Naive B cell (primary cell): ENCODE results near the gene SLC25A33. TPM values are rescaled to one million over a fixed set of nuclear protein-coding genes. Genes with fewer than 3 reads are reported as not detected.

Experiments
- ATAC-seq, 2 donors: fragments of 150-1000 bp; cut with Tn5 transposase; 2 replicates each; pipeline ENCODE4 v1.10.0; 2021; ENCODE audit warnings: low read depth in 2 of 2, mild to moderate bottlenecking in 2 of 2, moderate library complexity in 2 of 2
- DNase-seq: peaks from one replicate; pipeline ENCODE4 v3.0.0; 2022
- H3K27ac Mint-ChIP-seq, 6 donors: one replicate each; pipeline ENCODE4 v1.8.0; 2020 to 2022; ENCODE audit warnings: mild to moderate bottlenecking in 6 of 6, mixed read lengths in 6 of 6, moderate library complexity in 5 of 6, inconsistent platforms in 2 of 6
- H3K27me3 Mint-ChIP-seq, 3 donors: one replicate each; pipeline ENCODE4 v1.8.0; 2021 to 2022; ENCODE audit warnings: mixed read lengths in 3 of 3, mild to moderate bottlenecking in 1 of 3
- H3K36me3 Mint-ChIP-seq, 2 donors: one replicate each; pipeline ENCODE4 v1.8.0; 2020 to 2022; ENCODE audit warnings: mixed read lengths in 2 of 2, inconsistent platforms in 1 of 2, mild to moderate bottlenecking in 1 of 2
- H3K4me1 Mint-ChIP-seq, 3 donors: one replicate each; pipeline ENCODE4 v1.8.0; 2020 to 2022; ENCODE audit warnings: mixed read lengths in 3 of 3, inconsistent platforms in 1 of 3, mild to moderate bottlenecking in 1 of 3, moderate library complexity in 1 of 3
- H3K4me3 Mint-ChIP-seq, 8 donors: one replicate each; pipeline ENCODE4 v1.8.0; 2020 to 2022; ENCODE audit warnings: mild to moderate bottlenecking in 8 of 8, mixed read lengths in 8 of 8, moderate library complexity in 8 of 8, inconsistent platforms in 2 of 8
- H3K9me3 Mint-ChIP-seq, 7 donors: one replicate each; pipeline ENCODE4 v1.8.0; 2020 to 2022; ENCODE audit warnings: mixed read lengths in 7 of 7, mild to moderate bottlenecking in 5 of 7, inconsistent platforms in 2 of 7, moderate library complexity in 1 of 7
- polyA plus RNA-seq, 6 donors: library from polyadenylated mRNA; unstranded; fragments of 300-500 nt; fragmentation: Illumina TruSeq; gene quantifications; one replicate each; pipeline ENCODE4 v1.2.3, GENCODE V29; 2021; ENCODE audit warnings: low read depth in 6 of 6

Gene SLC25A33
- polyA plus RNA-seq, 6 donors from 2014 or later: 6.3 to 8.7 (median 8.1) TPM

GRCh38 chr1:9602794-9603167 lies 63.5 kb downstream of the SLC25A33 start:
- H3K36me3 Mint-ChIP-seq: no peaks in the 10 kb centered on the region

GRCh38 chr1:9603307-9603706 lies 64.0 kb downstream of the SLC25A33 start:
- H3K4me1 Mint-ChIP-seq: no peaks in the 10 kb centered on the region
- DNase-seq (no peak), ATAC-seq (no peak)
- no peak overlapping the region for H3K4me3 Mint-ChIP-seq
- H3K9me3 Mint-ChIP-seq: no peaks in the 10 kb centered on the region
- H3K27ac Mint-ChIP-seq: no peak overlapping the region
- H3K36me3 Mint-ChIP-seq: no peaks in the 10 kb centered on the region
- H3K27me3 Mint-ChIP-seq: no peaks in the 10 kb centered on the region

More at GRCh38 chr1:9602794-9603167, 63.5 kb downstream of the SLC25A33 start:
- ATAC-seq (no peak), DNase-seq (no peak)
- Mint-ChIP-seq H3K4me3 (no peak overlapping the region), H3K9me3 (no peaks in the 10 kb centered on the region), H3K27me3 (no peaks in the 10 kb centered on the region), H3K27ac (peak overlapping the region in 2 of 6 donors; percentile 18 to 32), H3K4me1 (no peaks in the 10 kb centered on the region)

GRCh38 chr1:9603766-9604753 lies 64.8 kb downstream of the SLC25A33 start:
- no peak for ATAC-seq

GRCh38 chr1:9604836-9605235 lies 65.6 kb downstream of the SLC25A33 start:
- Mint-ChIP-seq H3K27me3 (no peaks in the 10 kb centered on the region), H3K27ac (no peak overlapping the region), H3K4me1 (no peaks in the 10 kb centered on the region), H3K36me3 (no peaks in the 10 kb centered on the region), H3K9me3 (no peaks in the 10 kb centered on the region), H3K4me3 (no peak overlapping the region)
- ATAC-seq: no peak
- no peak for DNase-seq

More at GRCh38 chr1:9603766-9604753, 64.8 kb downstream of the SLC25A33 start:
- Mint-ChIP-seq H3K27me3 (no peaks in the 10 kb centered on the region), H3K4me1 (no peaks in the 10 kb centered on the region), H3K36me3 (no peaks in the 10 kb centered on the region), H3K27ac (peak overlapping the region in 1 of 6 donors; percentile 26), H3K9me3 (no peaks in the 10 kb centered on the region), H3K4me3 (peak overlapping the region in 1 of 8 donors; percentile 42)
- no peak for DNase-seq

GRCh38 chr1:9605946-9606455 lies 66.7 kb downstream of the SLC25A33 start:
- H3K36me3 Mint-ChIP-seq: no peaks in the 10 kb centered on the region
- H3K27ac Mint-ChIP-seq: no peak overlapping the region
- H3K4me1 Mint-ChIP-seq: no peaks in the 10 kb centered on the region
- H3K4me3 Mint-ChIP-seq: peak overlapping the region in 1 of 8 donors; percentile 29
- ATAC-seq (no peak), DNase-seq (no peak)
- H3K27me3 Mint-ChIP-seq: no peaks in the 10 kb centered on the region
- no peaks in the 10 kb centered on the region for H3K9me3 Mint-ChIP-seq

GRCh38 chr1:9606458-9606857 lies 67.2 kb downstream of the SLC25A33 start:
- Mint-ChIP-seq H3K4me1 (no peaks in the 10 kb centered on the region), H3K4me3 (no peak overlapping the region), H3K36me3 (no peaks in the 10 kb centered on the region), H3K9me3 (no peaks in the 10 kb centered on the region), H3K27me3 (no peaks in the 10 kb centered on the region), H3K27ac (peak overlapping the region in 1 of 6 donors; percentile 35)
- ATAC-seq: no peak
- DNase-seq: no peak

GRCh38 chr1:9606948-9607347 lies 67.7 kb downstream of the SLC25A33 start:
- DNase-seq: no peak
- Mint-ChIP-seq H3K4me1 (no peaks in the 10 kb centered on the region), H3K27ac (peak overlapping the region in 1 of 6 donors; percentile 35), H3K27me3 (no peaks in the 10 kb centered on the region), H3K36me3 (no peaks in the 10 kb centered on the region), H3K9me3 (no peaks in the 10 kb centered on the region), H3K4me3 (no peak overlapping the region)
- no peak for ATAC-seq

GRCh38 chr1:9607352-9607751 lies 68.1 kb downstream of the SLC25A33 start:
- Mint-ChIP-seq H3K4me3 (peak overlapping the region in 1 of 8 donors; percentile 53), H3K4me1 (no peaks in the 10 kb centered on the region), H3K36me3 (no peaks in the 10 kb centered on the region), H3K9me3 (no peaks in the 10 kb centered on the region), H3K27me3 (no peaks in the 10 kb centered on the region), H3K27ac (no peak overlapping the region)
- no peak for DNase-seq
- ATAC-seq: no peak

- H3K4me3 Mint-ChIP-seq: no peak overlapping the region
- DNase-seq: no peak
- H3K36me3 Mint-ChIP-seq: no peaks in the 10 kb centered on the region
- H3K9me3 Mint-ChIP-seq: no peaks in the 10 kb centered on the region
- no peak for ATAC-seq
- H3K27me3 Mint-ChIP-seq: no peaks in the 10 kb centered on the region
- no peak overlapping the region for H3K27ac Mint-ChIP-seq
- H3K4me1 Mint-ChIP-seq: no peaks in the 10 kb centered on the region
Measured at GRCh38 chr1:9609998-9610397, 70.7 kb downstream of the SLC25A33 start.

GRCh38 chr1:9610548-9610947 lies 71.3 kb downstream of the SLC25A33 start:
- DNase-seq: no peak
- H3K4me3 Mint-ChIP-seq: no peak overlapping the region
- no peaks in the 10 kb centered on the region for H3K36me3 Mint-ChIP-seq
- ATAC-seq: no peak
- H3K27ac Mint-ChIP-seq: no peak overlapping the region
- H3K4me1 Mint-ChIP-seq: no peaks in the 10 kb centered on the region
- H3K27me3 Mint-ChIP-seq: no peaks in the 10 kb centered on the region
- H3K9me3 Mint-ChIP-seq: no peaks in the 10 kb centered on the region

- H3K27me3 Mint-ChIP-seq: no peaks in the 10 kb centered on the region
- ATAC-seq (no peak), DNase-seq (no peak)
- no peaks in the 10 kb centered on the region for H3K9me3 Mint-ChIP-seq
- H3K4me1 Mint-ChIP-seq: no peaks in the 10 kb centered on the region
- no peaks in the 10 kb centered on the region for H3K36me3 Mint-ChIP-seq
- no peak overlapping the region for H3K27ac Mint-ChIP-seq
- H3K4me3 Mint-ChIP-seq: no peak overlapping the region
Measured at GRCh38 chr1:9611716-9612115, 72.5 kb downstream of the SLC25A33 start.

- H3K9me3 Mint-ChIP-seq: no peaks in the 10 kb centered on the region
- no peaks in the 10 kb centered on the region for H3K36me3 Mint-ChIP-seq
- ATAC-seq: no peak
- H3K4me1 Mint-ChIP-seq: no peaks in the 10 kb centered on the region
- DNase-seq: no peak
- H3K27me3 Mint-ChIP-seq: no peaks in the 10 kb centered on the region
- no peak overlapping the region for H3K27ac Mint-ChIP-seq
- no peak overlapping the region for H3K4me3 Mint-ChIP-seq
Measured at GRCh38 chr1:9612162-9612845, 73.0 kb downstream of the SLC25A33 start.

- Mint-ChIP-seq H3K9me3 (no peaks in the 10 kb centered on the region), H3K4me3 (peak overlapping the region in 1 of 8 donors; percentile 42)
- ATAC-seq: no peak
Measured at GRCh38 chr1:9612871-9613624, 73.8 kb downstream of the SLC25A33 start.

More at GRCh38 chr1:9612871-9613624, 73.8 kb downstream of the SLC25A33 start:
- no peaks in the 10 kb centered on the region for H3K27me3 Mint-ChIP-seq
- no peaks in the 10 kb centered on the region for H3K4me1 Mint-ChIP-seq
- no peak for DNase-seq
- H3K27ac Mint-ChIP-seq: no peak overlapping the region
- H3K36me3 Mint-ChIP-seq: no peaks in the 10 kb centered on the region
